GM12892 (cell line): Measurements from ENCODE around the gene UGT1A8.

Experiments
- POLR2A ChIP-seq: IDR thresholded peaks from 2 replicates; pipeline ENCODE4 v1.6.1; 2011; ENCODE audit warnings: low read depth, low read length, control low read depth
- TAF1 ChIP-seq: IDR thresholded peaks from 2 replicates; pipeline ENCODE4 v1.6.1; 2011; ENCODE audit warnings: low read depth, mild to moderate bottlenecking, control low read depth, low read length, borderline replicate concordance

DNA sequence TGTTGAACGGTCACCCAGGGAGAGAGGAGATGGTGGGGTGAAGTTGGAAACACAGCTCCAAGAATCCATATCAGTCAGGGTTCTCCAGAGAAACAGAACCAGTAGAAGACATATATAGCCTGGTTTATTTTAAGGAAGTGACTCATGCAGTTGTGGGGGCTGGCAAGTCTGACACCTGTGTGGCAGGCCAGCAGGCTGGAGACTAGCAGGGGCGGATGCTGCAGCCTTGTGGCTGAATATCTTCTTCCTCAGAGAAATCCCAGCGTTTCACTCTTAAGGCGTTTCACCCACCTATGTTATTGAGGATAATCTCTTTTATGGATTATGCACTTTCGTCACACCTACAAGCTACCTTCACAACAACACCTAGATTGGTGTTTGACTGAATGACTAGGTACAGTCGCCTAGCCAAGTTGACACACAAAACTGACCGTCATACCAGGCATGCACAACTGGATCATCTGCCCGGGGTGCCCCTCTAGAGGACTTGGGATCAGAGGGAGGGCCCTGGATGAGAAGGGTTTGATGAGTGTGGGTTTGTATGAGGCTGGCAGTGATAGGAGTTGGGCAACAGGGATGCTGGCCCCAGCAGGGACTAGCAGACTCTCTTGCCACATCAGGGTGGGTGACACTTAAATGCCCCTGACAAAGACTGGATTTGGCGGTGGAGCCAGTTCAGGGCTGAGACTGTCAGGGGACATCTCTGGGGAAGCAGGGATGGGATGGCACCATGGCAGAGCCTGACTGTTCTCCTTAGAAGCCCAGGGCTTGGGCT is 184.1 kb downstream of the UGT1A8 start:
- TF ChIP-seq POLR2A = no peak
- TF ChIP-seq TAF1 = no peak
